Activated effector memory CD4-positive, alpha-beta T cell treated with Interleukin-2 at 50 U/mL for 16 hours (primary cell): ENCODE measurements around the gene NDFIP2.
"Not testable (repeated sequence)": the region's sequence is repeated elsewhere in the genome, so short reads cannot be mapped to it uniquely, and the experiment has no call there.

ENCODE experiments used
- DNase-seq: peaks from one replicate; pipeline ENCODE4 v3.0.0-alpha.2; 2020

NDFIP2 gene

GRCh38 chr13:79540504-79540903 is 59.5 kb downstream of the NDFIP2 start:
- no peak for DNase-seq

- DNase-seq, result no peak
Observed at GRCh38 chr13:79541426-79542049, 60.6 kb downstream of the NDFIP2 start.

- no peak for DNase-seq
Observed at GRCh38 chr13:79543883-79544282, 62.9 kb downstream of the NDFIP2 start.

- DNase-seq, result no peak
Observed at GRCh38 chr13:79547211-79548195, 66.5 kb downstream of the NDFIP2 start.

- no peak for DNase-seq
Observed at GRCh38 chr13:79548902-79549301, 67.9 kb downstream of the NDFIP2 start.

DNA sequence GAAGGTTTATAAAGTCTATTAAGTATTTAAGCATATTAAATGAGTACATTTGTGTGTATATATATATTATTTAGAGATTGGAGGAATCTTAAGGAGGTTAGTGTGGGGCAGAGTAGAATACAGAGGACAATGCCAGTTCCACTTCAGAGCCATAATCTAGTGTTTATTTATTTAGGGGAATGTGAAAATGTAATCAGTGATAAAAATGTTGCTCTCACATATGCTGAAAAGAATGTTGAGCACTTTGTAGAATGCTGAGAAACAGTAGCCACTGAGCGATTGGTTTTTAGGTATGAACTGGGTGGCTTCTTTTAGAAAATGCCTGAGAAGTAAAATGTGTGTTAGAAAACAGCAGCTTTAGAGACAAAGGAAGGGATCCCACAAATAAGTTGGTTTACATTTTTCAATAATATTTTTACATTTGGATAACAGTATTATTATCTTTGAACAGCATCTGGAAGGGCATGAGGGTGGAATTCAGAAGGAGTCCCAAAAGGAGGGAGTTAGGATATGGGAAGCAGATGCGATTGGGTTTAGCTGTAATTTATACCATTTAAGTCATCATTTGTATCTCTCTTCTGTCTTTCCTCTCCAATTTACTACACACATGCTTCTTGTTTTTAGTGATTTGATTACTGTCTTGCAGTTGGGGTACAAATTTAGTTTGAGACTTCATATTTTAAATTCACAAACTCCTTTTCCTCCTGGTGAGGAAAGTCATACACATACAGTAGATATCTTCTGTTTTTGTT is 68.6 kb downstream of the NDFIP2 start:
- no peak for DNase-seq

GRCh38 chr13:79557666-79558065 is 76.7 kb downstream of the NDFIP2 start:
- DNase-seq, result no peak

DNA sequence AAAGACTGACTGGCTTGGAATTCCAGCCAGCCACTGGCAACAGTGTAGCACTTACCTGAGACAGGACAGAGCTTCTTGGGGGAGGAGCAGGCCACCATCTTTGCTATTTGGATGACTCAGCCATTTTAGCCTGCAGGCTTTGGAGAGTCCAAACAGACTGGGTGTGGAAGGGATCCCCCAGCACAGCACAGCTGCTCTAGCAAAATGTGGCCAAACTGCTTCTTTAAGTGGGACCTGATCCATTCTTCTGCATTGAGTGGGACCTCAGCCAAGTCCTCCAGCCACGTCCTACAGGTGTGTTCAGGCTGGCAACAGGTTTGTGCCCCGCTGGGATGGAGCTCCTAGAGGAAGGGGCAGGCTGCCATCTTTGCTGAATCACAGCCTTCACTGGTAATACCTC is 80.0 kb downstream of the NDFIP2 start:
- no peak for DNase-seq

- DNase-seq, result no peak
Observed at GRCh38 chr13:79562557-79562956, 81.6 kb downstream of the NDFIP2 start.

GRCh38 chr13:79566118-79566517 is 85.2 kb downstream of the NDFIP2 start:
- DNase-seq, result no peak

DNA sequence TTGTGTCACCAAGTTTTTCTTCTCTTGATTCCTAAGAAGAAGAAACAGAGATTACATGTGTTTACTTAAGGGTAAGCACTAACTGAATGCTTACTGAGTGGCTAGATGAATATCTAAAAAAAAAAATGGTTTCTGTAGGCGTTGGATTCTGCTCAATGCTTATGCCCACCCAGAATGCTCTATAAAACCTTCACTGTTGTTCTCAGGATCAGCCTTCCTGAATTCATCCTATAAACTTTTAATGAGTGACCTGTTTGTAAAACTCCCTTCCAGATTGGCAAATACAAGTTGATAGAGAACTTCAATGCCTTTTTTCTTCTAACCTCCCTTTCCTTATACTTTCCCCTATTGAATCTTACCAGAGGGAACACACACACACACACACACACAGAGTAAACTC is 90.2 kb downstream of the NDFIP2 start:
- DNase-seq, result no peak

GRCh38 chr13:79573892-79574291 is 92.9 kb downstream of the NDFIP2 start:
- not testable (repeated sequence) for DNase-seq

DNA sequence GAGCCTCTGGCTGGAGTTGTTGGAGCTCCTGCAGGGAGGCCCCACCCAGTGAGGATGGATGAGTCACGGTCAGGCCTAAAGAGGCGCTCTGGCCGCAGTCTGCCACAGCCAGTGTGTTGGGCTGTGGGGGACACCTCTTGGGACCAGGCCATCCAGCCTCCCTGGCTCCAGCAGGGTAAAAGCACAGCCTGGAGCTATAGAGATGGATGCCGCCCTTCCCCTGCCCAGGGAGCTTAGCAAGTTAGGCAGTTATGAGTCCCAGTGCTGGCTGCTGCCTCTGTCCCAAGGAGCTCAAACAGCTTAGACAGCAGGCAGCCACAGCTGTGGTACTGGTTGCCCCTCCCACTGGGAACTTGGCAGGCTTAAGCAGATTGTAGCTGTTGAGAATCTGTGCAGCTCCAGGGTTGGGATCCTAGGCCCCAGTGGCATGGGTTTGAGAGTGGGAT is 100.9 kb downstream of the NDFIP2 start:
- no peak for DNase-seq

GRCh38 chr13:79582896-79583295 is 101.9 kb downstream of the NDFIP2 start:
- no peak for DNase-seq

- no peak for DNase-seq
Observed at GRCh38 chr13:79585033-79585432, 104.1 kb downstream of the NDFIP2 start.

GRCh38 chr13:79589603-79590393 is 108.8 kb downstream of the NDFIP2 start:
- DNase-seq, result no peak

DNA sequence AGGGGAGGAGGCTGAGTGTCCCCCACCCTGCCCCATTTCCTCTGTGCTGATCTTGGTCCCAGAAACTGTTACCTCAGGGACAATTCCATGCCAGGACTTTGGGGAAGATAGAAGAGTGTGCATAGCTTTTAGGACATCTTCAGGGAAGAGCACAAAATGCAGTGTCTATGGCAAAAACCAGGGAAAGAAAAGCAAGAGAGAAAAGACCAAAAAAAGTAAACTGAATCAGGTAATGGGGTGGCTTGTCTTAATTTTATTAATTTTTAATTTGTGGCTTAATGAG is 109.4 kb downstream of the NDFIP2 start:
- no peak for DNase-seq

DNA sequence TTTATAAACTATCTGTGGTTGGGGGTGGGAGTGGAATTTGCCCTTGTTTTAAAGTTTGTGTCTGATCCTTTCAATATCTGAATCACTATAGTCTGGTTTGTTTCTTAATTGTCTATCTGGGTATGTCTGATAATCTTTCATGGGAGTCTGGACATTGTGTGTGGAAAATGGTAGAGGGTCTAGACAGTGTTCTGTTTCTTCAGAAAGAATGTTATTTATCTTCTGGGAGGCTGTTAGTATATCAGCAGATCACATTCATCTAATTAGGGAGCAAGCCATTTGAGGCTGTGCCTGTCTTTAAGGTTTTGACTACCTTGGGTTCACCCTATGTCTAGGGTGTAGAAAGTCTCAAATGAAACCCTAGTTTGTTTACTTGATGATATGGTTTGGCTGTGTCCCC is 110.5 kb downstream of the NDFIP2 start:
- no peak for DNase-seq

DNA sequence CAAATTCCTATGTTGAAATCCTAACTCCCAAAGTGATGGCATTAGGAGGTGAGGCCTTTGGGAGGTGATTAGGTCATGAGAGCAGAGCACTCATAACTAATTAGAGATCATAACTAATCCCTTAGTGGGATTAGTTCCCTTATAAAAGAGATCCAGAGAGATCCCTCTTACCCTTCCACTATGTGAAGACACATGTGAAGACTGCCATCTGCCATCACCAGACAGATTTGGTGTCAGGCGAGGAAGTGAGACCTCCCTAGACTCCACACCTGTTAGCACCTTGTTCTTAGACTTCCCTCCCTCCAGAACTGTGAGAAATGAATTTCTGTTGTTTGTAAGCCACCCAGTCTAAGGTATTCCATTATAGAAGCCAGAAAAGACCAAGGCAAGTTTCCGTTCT is 112.2 kb downstream of the NDFIP2 start:
- no peak for DNase-seq

- no peak for DNase-seq
Observed at GRCh38 chr13:79593641-79594275, 112.8 kb downstream of the NDFIP2 start.

DNA sequence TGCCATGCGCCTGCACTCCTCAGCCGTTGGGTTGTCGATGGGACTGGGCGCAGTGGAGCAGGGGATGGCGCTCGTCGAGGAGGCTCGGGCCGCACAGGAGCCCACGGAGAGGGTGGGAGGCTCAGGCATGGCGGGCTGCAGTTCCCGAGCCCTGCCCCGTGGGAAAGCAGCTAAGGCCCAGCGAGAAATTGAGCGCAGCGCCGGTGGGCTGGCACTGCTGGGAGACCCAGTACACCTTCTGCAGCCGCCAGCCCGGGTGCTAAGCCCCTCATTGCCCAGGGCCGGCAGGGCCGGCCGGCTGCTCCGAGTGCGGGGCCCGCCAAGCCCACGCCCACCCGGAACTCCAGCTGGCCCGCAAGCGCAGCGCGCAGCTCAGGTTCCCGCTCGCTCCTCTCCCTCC is 119.2 kb downstream of the NDFIP2 start:
- not testable (repeated sequence) for DNase-seq

- no peak for DNase-seq
Observed at GRCh38 chr13:79602936-79603335, 122.0 kb downstream of the NDFIP2 start.
